Measurements from ENCODE around the gene BCOR. TPM values are rescaled to one million over a fixed set of nuclear protein-coding genes. Genes with fewer than 3 reads are reported as not detected.

Gene BCOR
- polyA plus RNA-seq, 1 of the 3 experiments (the other 2 are of a cell fraction) = 8.8 TPM

DNA sequence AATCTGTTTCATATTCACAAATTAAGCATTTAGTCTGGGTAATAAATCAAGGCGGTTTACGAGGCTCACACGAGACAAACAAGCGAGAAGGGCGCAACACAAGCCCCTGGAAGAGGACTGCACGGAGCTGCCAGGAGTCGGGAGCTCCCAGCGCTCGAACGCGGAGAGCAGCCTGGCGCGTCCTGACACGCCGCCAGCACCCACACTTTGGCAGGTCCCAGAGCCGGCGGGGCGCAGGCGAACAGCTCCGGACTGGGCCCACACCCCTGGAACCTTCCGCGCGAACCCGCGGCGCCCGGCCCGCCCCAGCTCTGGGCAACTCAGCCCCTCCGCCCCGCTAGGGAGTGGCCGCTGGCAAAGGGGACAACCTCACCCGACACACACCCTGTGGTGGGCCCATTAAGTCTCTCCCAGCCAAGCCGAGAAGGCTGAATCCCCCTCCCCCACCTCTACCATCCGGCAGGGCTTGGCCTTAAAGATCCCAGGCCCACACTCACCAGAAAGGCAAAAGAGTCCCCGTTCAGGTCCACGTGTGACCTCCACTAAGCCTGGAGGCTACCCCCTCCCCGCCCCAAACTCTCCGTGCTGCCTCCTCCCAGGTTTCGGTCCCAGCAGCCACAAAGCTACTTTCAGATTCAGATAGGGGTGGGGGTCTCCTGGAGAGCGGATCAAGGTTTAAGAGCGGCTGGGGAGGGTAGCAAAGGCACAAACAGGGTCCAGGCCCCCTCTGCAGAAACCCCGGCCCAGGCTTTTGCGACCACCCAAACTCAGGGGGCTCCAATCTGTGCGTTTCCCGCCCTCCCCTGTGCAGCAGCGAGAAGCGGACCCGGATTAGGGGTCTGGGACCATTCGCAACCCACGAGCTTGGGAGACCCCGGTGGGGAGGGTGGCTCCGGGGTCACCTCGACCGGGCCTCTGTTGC, 47.5 kb upstream of the BCOR start:
- peak; percentile 73 for DNase-seq
- peaks cover 0 to 31% of the 10 kb centered on the region in 2 experiments; a peak in 2 of 4 replicates for H3K4me1 ChIP-seq (ENCODE audit: control insufficient read depth in 1 of 2, insufficient read depth in 2 of 2, low read depth in 1 of 2, low read length in 1 of 2)
- H3F3A ChIP-seq (replicated peaks; ENCODE audit: insufficient read depth) = no peaks in the 10 kb centered on the region
- H3K27ac ChIP-seq (ENCODE audit: low read depth in 2 of 2, low read length in 1 of 2) = peak overlapping the region in 1 of 2 experiments; percentile 71; a peak in 2 of 4 replicates
- peaks cover 0 to 3% of the 10 kb centered on the region in 2 experiments for H3K36me3 ChIP-seq (replicated peaks in 1 of 2; ENCODE audit: control insufficient read depth in 1 of 2, insufficient read depth in 2 of 2, low read length in 1 of 2)
- H4K20me1 ChIP-seq (ENCODE audit: insufficient read depth) = no peaks in the 10 kb centered on the region
- H3K27me3 ChIP-seq (ENCODE audit: insufficient read depth) = peaks cover 26% of the 10 kb centered on the region; the same call in 1 of the 2 replicates
- ChIA-PET POLR2A (interaction anchor here (0.9 to 1.7 kb wide), 6 partner anchors 9 to 48 kb away, joined by 3 to 6 read pairs (median 5); partner anchors contain the start of gene BCOR), CTCF (interaction anchor here (0.6 to 1.4 kb wide), 5 partner anchors 8 to 1806 kb away, joined by 3 to 4 read pairs (median 3); partner anchors contain the start of gene BCOR)
- WGBS (ENCODE audit: low lambda C conversion rate) = 5% methylated on average over 8 of the region's 54 CpGs
- no peaks in the 10 kb centered on the region for H3K9me3 ChIP-seq
- no peaks in the 10 kb centered on the region for H3K79me2 ChIP-seq (ENCODE audit: insufficient read depth)
- H3K4me2 ChIP-seq = peak overlapping the region; percentile 81
- peak overlapping the region; percentile 11; the same call in 1 of the 2 replicates for H2AFZ ChIP-seq (ENCODE audit: low read depth)
- H3K9ac ChIP-seq = peak overlapping the region; percentile 18; the same call in 1 of the 2 replicates
- H3K9me2 ChIP-seq = no peaks in the 10 kb centered on the region
- H3K4me3 ChIP-seq (ENCODE audit: low read depth in 2 of 2, low read length in 1 of 2) = peak overlapping the region; percentile 49 to 59
- TF ChIP-seq EZH2phosphoT487 (IDR thresholded peaks at IDR 0.05; ENCODE audit: borderline replicate concordance, low read depth) = no peak
- peak; percentile 25; the same call in 1 of the 2 replicates for TF ChIP-seq MXI1 (IDR thresholded peaks at IDR 0.05; ENCODE audit: low read depth, low read length)
- TF ChIP-seq TCF12 (IDR thresholded peaks at IDR 0.05) = no peak
- TF ChIP-seq RFX5 (IDR thresholded peaks at IDR 0.05; ENCODE audit: low read length) = no peak
- TF ChIP-seq, protein P1, sequence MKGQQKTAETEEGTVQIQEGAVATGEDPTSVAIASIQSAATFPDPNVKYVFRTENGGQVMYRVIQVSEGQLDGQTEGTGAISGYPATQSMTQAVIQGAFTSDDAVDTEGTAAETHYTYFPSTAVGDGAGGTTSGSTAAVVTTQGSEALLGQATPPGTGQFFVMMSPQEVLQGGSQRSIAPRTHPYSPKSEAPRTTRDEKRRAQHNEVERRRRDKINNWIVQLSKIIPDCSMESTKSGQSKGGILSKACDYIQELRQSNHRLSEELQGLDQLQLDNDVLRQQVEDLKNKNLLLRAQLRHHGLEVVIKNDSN (IDR thresholded peaks at IDR 0.05; ENCODE audit: borderline replicate concordance, low read depth) = no peak
- TF ChIP-seq, protein P2, sequence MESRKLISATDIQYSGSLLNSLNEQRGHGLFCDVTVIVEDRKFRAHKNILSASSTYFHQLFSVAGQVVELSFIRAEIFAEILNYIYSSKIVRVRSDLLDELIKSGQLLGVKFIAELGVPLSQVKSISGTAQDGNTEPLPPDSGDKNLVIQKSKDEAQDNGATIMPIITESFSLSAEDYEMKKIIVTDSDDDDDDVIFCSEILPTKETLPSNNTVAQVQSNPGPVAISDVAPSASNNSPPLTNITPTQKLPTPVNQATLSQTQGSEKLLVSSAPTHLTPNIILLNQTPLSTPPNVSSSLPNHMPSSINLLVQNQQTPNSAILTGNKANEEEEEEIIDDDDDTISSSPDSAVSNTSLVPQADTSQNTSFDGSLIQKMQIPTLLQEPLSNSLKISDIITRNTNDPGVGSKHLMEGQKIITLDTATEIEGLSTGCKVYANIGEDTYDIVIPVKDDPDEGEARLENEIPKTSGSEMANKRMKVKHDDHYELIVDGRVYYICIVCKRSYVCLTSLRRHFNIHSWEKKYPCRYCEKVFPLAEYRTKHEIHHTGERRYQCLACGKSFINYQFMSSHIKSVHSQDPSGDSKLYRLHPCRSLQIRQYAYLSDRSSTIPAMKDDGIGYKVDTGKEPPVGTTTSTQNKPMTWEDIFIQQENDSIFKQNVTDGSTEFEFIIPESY (IDR thresholded peaks at IDR 0.05; ENCODE audit: borderline replicate concordance, low read depth) = no peak

DNA sequence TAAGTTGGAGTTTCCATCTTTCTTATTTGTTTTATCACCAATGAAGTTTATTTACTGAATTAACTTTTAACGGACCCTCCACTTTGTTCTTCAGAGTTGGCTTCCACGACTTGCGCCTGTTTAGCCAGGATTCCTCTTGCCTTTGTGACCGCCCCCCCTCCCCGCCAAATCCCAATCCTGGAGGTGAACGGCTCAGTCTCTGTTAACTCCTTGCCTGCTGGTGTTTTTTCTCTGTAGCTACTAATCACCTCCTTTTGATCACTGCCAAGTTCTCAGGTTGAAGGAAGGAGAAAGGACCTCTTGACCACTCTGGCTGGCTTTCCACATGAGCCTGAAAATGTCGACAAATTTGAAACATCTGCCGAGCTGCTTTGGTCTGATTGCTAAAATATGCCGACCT, 46.8 kb upstream of the BCOR start:
- Histone ChIP-seq H4K20me1 (ENCODE audit: insufficient read depth) (no peaks in the 10 kb centered on the region), H3K4me2 (peak overlapping the region; percentile 81; the same call in 1 of the 2 replicates), H3K4me1 (ENCODE audit: control insufficient read depth in 1 of 2, insufficient read depth in 2 of 2, low read depth in 1 of 2, low read length in 1 of 2) (peaks cover 0 to 31% of the 10 kb centered on the region in 2 experiments; a peak in 2 of 4 replicates), H3K36me3 (replicated peaks in 1 of 2; ENCODE audit: control insufficient read depth in 1 of 2, insufficient read depth in 2 of 2, low read length in 1 of 2) (peaks cover 0 to 3% of the 10 kb centered on the region in 2 experiments), H3K27me3 (ENCODE audit: insufficient read depth) (peaks cover 26% of the 10 kb centered on the region; the same call in 1 of the 2 replicates), H3K4me3 (ENCODE audit: low read depth in 2 of 2, low read length in 1 of 2) (no peak overlapping the region), H2AFZ (ENCODE audit: low read depth) (no peak overlapping the region), H3K9me2 (no peaks in the 10 kb centered on the region), H3K79me2 (ENCODE audit: insufficient read depth) (no peaks in the 10 kb centered on the region), H3F3A (replicated peaks; ENCODE audit: insufficient read depth) (no peaks in the 10 kb centered on the region), H3K9me3 (no peaks in the 10 kb centered on the region), H3K9ac (no peak overlapping the region), H3K27ac (ENCODE audit: low read depth in 2 of 2, low read length in 1 of 2) (peak overlapping the region in 1 of 2 experiments; percentile 71; a peak in 1 of 4 replicates)
- POLR2A ChIA-PET = interaction anchor here (0.9 to 1.7 kb wide), 6 partner anchors 10 to 47 kb away, joined by 3 to 6 read pairs (median 5); partner anchors contain the start of gene BCOR
- CTCF ChIA-PET = interaction anchor here (1.0 to 1.1 kb wide), 3 partner anchors 9 to 47 kb away, joined by 3 to 4 read pairs (median 3); partner anchors contain the start of gene BCOR
- WGBS (ENCODE audit: low lambda C conversion rate) = 31% methylated on average over 9 of the region's 9 CpGs
- no peak for DNase-seq
- no peak for TF ChIP-seq FOXM1 (IDR thresholded peaks at IDR 0.05; ENCODE audit: low read depth)
- TF ChIP-seq, protein P3, sequence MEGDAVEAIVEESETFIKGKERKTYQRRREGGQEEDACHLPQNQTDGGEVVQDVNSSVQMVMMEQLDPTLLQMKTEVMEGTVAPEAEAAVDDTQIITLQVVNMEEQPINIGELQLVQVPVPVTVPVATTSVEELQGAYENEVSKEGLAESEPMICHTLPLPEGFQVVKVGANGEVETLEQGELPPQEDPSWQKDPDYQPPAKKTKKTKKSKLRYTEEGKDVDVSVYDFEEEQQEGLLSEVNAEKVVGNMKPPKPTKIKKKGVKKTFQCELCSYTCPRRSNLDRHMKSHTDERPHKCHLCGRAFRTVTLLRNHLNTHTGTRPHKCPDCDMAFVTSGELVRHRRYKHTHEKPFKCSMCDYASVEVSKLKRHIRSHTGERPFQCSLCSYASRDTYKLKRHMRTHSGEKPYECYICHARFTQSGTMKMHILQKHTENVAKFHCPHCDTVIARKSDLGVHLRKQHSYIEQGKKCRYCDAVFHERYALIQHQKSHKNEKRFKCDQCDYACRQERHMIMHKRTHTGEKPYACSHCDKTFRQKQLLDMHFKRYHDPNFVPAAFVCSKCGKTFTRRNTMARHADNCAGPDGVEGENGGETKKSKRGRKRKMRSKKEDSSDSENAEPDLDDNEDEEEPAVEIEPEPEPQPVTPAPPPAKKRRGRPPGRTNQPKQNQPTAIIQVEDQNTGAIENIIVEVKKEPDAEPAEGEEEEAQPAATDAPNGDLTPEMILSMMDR (IDR thresholded peaks at IDR 0.05) = no peak
- TF ChIP-seq POLR2AphosphoS5 (IDR thresholded peaks at IDR 0.05; ENCODE audit: low read depth, low read length) = no peak
